Bronchial smooth muscle cell (primary cell): ENCODE measurements around the gene C10orf88. TPM values are rescaled to one million over a fixed set of nuclear protein-coding genes. Genes with fewer than 3 reads are reported as not detected.

Experiments
- total RNA-seq: library from RNA; depleted of rRNA; stranded (reverse); fragments of >200 nt; gene quantifications from 2 replicates; pipeline ENCODE4 v1.2.1, GENCODE V29; 2014

The C10orf88 gene, protein sequence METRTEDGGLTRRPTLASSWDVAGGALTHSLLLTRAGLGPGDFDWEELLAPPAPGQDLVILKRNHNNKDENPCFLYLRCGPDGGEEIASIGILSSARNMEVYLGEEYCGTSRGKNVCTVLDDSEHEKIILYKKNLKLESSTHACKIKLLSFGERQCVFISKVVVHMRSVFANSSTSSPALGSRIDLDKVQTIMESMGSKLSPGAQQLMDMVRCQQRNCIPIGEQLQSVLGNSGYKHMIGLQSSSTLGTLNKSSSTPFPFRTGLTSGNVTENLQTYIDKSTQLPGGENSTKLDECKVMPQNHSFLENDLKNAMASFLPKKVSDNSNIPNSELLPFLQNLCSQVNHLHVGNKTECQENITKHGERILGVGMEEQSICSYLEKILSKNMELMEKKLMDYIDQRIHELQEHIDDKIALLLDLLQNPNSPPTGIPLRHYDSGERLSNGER
- total RNA-seq = 11.2 and 11.5 TPM in 2 replicates

GRCh38 chr10:122953902-122954730 is at the start of gene C10orf88:
TSS of gene C10orf88 (minus strand) at chr10:122954227. CDS start at chr10:122954178, 49 bp downstream.

GRCh38 chr10:122980209-122981065 is 26.4 kb upstream of the C10orf88 start, which contains the start of gene PSTK:
TSS of gene PSTK (plus strand) at chr10:122980401. CDS start at chr10:122980480, 79 bp downstream.

GRCh38 chr10:122910310-122910709 is 43.7 kb downstream of the C10orf88 start, which contains the start of gene FAM24A:
TSS of gene FAM24A (plus strand) at chr10:122910610. CDS start at chr10:122911635, 1,025 bp downstream.

Other genes starting within 250 kb of the C10orf88 start
- 0.43 and 0.47 TPM in 2 replicates for gene CUZD1, start 108.4 kb downstream of the C10orf88 start, total RNA-seq
- gene FAM24B, start 74.6 kb downstream of the C10orf88 start, total RNA-seq = 7.3 and 10.7 TPM in 2 replicates
- gene FAM24A, start 43.6 kb downstream of the C10orf88 start, total RNA-seq = not detected in 2 replicates
- gene PSTK, start 26.2 kb upstream of the C10orf88 start, total RNA-seq = 6.1 and 7.3 TPM in 2 replicates
- 1.2 and 2.2 TPM in 2 replicates for gene IKZF5, start 54.6 kb upstream of the C10orf88 start, total RNA-seq
- gene ACADSB, start 54.8 kb upstream of the C10orf88 start, total RNA-seq = 4.4 and 7.1 TPM in 2 replicates
- 0.16 TPM in 1 of 2 replicates, not detected in the other for gene HMX3, start 181.7 kb upstream of the C10orf88 start, total RNA-seq
- gene HMX2, start 193.9 kb upstream of the C10orf88 start, total RNA-seq = not detected in 2 replicates
- gene BUB3, start 200.2 kb upstream of the C10orf88 start, total RNA-seq = 106 and 141 TPM in 2 replicates